H9 (cell line): ENCODE data around the gene SRPK3. TPM values are rescaled to one million over a fixed set of nuclear protein-coding genes. Genes with fewer than 3 reads are reported as not detected.

ENCODE experiments used
- DNase-seq: peaks from one replicate; pipeline ENCODE4 v3.0.0-alpha.2; 2017
- H2AFZ ChIP-seq: one replicate; pipeline ENCODE4 v1.6.1; 2013; ENCODE audit warnings: mild to moderate bottlenecking, low read length, control low read depth, moderate library complexity
- H2AK5ac ChIP-seq: 2 replicates; pipeline ENCODE4 v1.6.1; 2013; ENCODE audit warnings: low read length, control low read depth, mixed read lengths; ENCODE audit not compliant: insufficient read length
- H2BK120ac ChIP-seq: one replicate; pipeline ENCODE4 v1.6.1; 2013; ENCODE audit warnings: low read depth, mild to moderate bottlenecking, low read length, control low read depth, inconsistent platforms; ENCODE audit not compliant: poor library complexity, severe bottlenecking
- H2BK12ac ChIP-seq: 2 replicates; pipeline ENCODE4 v1.6.1; 2013; ENCODE audit warnings: low read length, control low read depth, mixed read lengths, low read depth; ENCODE audit not compliant: insufficient read length
- H2BK15ac ChIP-seq: 2 replicates; pipeline ENCODE4 v1.6.1; 2013; ENCODE audit warnings: low read depth, low read length, control low read depth
- H2BK20ac ChIP-seq: one replicate; pipeline ENCODE4 v1.6.1; 2013; ENCODE audit warnings: low read depth, mild to moderate bottlenecking, low read length, control low read depth, inconsistent platforms; ENCODE audit not compliant: poor library complexity, severe bottlenecking
- H2BK5ac ChIP-seq: 2 replicates; pipeline ENCODE4 v1.6.1; 2013; ENCODE audit warnings: low read length, control low read depth, mixed read lengths; ENCODE audit not compliant: insufficient read length
- H3K14ac ChIP-seq: 2 replicates; pipeline ENCODE4 v1.6.1; 2013; ENCODE audit warnings: low read length, control low read depth; ENCODE audit not compliant: insufficient read depth
- H3K18ac ChIP-seq: 2 replicates; pipeline ENCODE4 v1.6.1; 2013; ENCODE audit warnings: low read depth, mild to moderate bottlenecking, mixed read lengths, low read length, control low read depth; ENCODE audit not compliant: insufficient read length
- H3K23ac ChIP-seq: 2 replicates; pipeline ENCODE4 v1.6.1; 2013; ENCODE audit warnings: low read length, control low read depth, mixed read lengths, low read depth; ENCODE audit not compliant: insufficient read length
- H3K23me2 ChIP-seq: 2 replicates; pipeline ENCODE4 v1.6.1; 2013; ENCODE audit warnings: low read depth, mild to moderate bottlenecking, mixed read lengths, low read length, control low read depth; ENCODE audit not compliant: insufficient read length, poor library complexity, severe bottlenecking
- H3K27ac ChIP-seq: 2 replicates; pipeline ENCODE4 v1.5.1; 2013; ENCODE audit warnings: low read length, control low read depth, mixed read lengths, low read depth; ENCODE audit not compliant: insufficient read length
- H3K27me3 ChIP-seq: 2 replicates; pipeline ENCODE4 v1.6.1; 2013; ENCODE audit warnings: low read length, control low read depth, inconsistent platforms; ENCODE audit not compliant: insufficient read depth
- H3K4ac ChIP-seq: 2 replicates; pipeline ENCODE4 v1.6.1; 2013; ENCODE audit warnings: low read depth, mild to moderate bottlenecking, control low read depth, inconsistent platforms, low read length, moderate library complexity
- H3K4me1 ChIP-seq: 2 replicates; pipeline ENCODE4 v1.6.1; 2013; ENCODE audit warnings: low read length, control low read depth, inconsistent platforms; ENCODE audit not compliant: insufficient read depth
- H3K4me2 ChIP-seq: 2 replicates; pipeline ENCODE4 v1.6.1; 2013; ENCODE audit warnings: low read length, control low read depth, mixed read lengths; ENCODE audit not compliant: insufficient read length, insufficient read depth
- H3K56ac ChIP-seq: 2 replicates; pipeline ENCODE4 v1.6.1; 2013; ENCODE audit warnings: low read depth, mild to moderate bottlenecking, mixed read lengths, low read length, control low read depth; ENCODE audit not compliant: insufficient read length
- H3K79me1 ChIP-seq: 2 replicates; pipeline ENCODE4 v1.6.1; 2013; ENCODE audit warnings: low read depth, mild to moderate bottlenecking, moderate library complexity, low read length, control low read depth, inconsistent platforms; ENCODE audit not compliant: insufficient read depth, poor library complexity, severe bottlenecking
- H3K79me2 ChIP-seq: 2 replicates; pipeline ENCODE4 v1.6.1; 2013; ENCODE audit warnings: low read length, control low read depth, inconsistent platforms; ENCODE audit not compliant: insufficient read depth
- H3K9ac ChIP-seq: 2 replicates; pipeline ENCODE4 v1.6.1; 2013; ENCODE audit warnings: low read length, control low read depth, mixed read lengths; ENCODE audit not compliant: insufficient read length; ENCODE audit errors: extremely low read depth
- H3K9me3 ChIP-seq: one replicate; pipeline ENCODE4 v1.6.1; 2013; ENCODE audit warnings: low read depth, low read length, inconsistent platforms; ENCODE audit not compliant: control insufficient read depth
- H3T11ph ChIP-seq: one replicate; pipeline ENCODE4 v1.6.1; 2013; ENCODE audit warnings: mild to moderate bottlenecking, low read length, control low read depth, inconsistent platforms
- H4K20me1 ChIP-seq: one replicate; pipeline ENCODE4 v1.6.1; 2013; ENCODE audit not compliant: control insufficient read depth, insufficient read length, insufficient read depth
- H4K5ac ChIP-seq: 2 replicates; pipeline ENCODE4 v1.6.1; 2013; ENCODE audit warnings: low read depth, mild to moderate bottlenecking, mixed read lengths, low read length, control low read depth; ENCODE audit not compliant: insufficient read length
- H4K8ac ChIP-seq: replicated peaks from 2 replicates; pipeline ENCODE4 v1.6.1; 2013; ENCODE audit warnings: low read length, control low read depth, mixed read lengths, low read depth; ENCODE audit not compliant: insufficient read length
- H4K91ac ChIP-seq: 2 replicates; pipeline ENCODE4 v1.6.1; 2013; ENCODE audit warnings: low read depth, mild to moderate bottlenecking, moderate library complexity, mixed read lengths, low read length, control low read depth; ENCODE audit not compliant: insufficient read length
- H3K27ac Mint-ChIP-seq, 3 experiments: 2 replicates in 2 of 3; 3 replicates in 1 of 3; pipeline ENCODE4 v1.8.0; 2020 to 2021; ENCODE audit warnings: mixed read lengths in 3 of 3, mild to moderate bottlenecking in 1 of 3, moderate library complexity in 1 of 3
- H3K27me3 Mint-ChIP-seq: 2 replicates; pipeline ENCODE4 v1.8.0; 2021; ENCODE audit warnings: low read depth, mild to moderate bottlenecking, moderate library complexity, mixed read lengths
- H3K36me3 Mint-ChIP-seq, 3 experiments: 2 replicates in 2 of 3; 3 replicates in 1 of 3; pipeline ENCODE4 v1.8.0; 2020 to 2021; ENCODE audit warnings: low read depth in 3 of 3, mixed read lengths in 3 of 3; ENCODE audit not compliant: insufficient read depth in 1 of 3
- H3K4me1 Mint-ChIP-seq, 2 experiments: 2 replicates each; pipeline ENCODE4 v1.8.0; 2020; ENCODE audit warnings: mixed read lengths in 2 of 2
- H3K4me3 Mint-ChIP-seq, 2 experiments: 2 replicates in 1 of 2; 3 replicates in 1 of 2; pipeline ENCODE4 v1.8.0; 2020 to 2021; ENCODE audit warnings: mild to moderate bottlenecking in 2 of 2, mixed read lengths in 2 of 2, moderate library complexity in 1 of 2
- H3K9me3 Mint-ChIP-seq, 2 experiments: 2 replicates in 1 of 2; 3 replicates in 1 of 2; pipeline ENCODE4 v1.8.0; 2020; ENCODE audit warnings: mild to moderate bottlenecking in 2 of 2, mixed read lengths in 2 of 2, moderate library complexity in 1 of 2
- WGBS: extraction: QIAGEN DNeasy Blood & Tissue Kit; methylation state at CpG from one replicate; pipeline ENCODE4 v1.1.7; 2013; ENCODE audit warnings: missing lambda C conversion rate, low lambda C conversion rate, mixed read lengths; ENCODE audit not compliant: insufficient read length; ENCODE audit errors: extremely low coverage; 5-methylcytosine and 5-hydroxymethylcytosine counted together
- total RNA-seq: library from RNA; stranded (reverse); gene quantifications from 2 replicates; pipeline ENCODE4 v1.2.1, GENCODE V29; 2021
- TF ChIP-seq, protein P1 (sequence below): fragments of 200-600 bp; sonication (generic); conservative IDR thresholded peaks from 3 replicates; pipeline ENCODE4 v1.8.0; 2021; ENCODE audit warnings: antibody characterized with exemption, mild to moderate bottlenecking

Gene SRPK3
- total RNA-seq, 1 experiment from 2014 or later, result not detected

DNA sequence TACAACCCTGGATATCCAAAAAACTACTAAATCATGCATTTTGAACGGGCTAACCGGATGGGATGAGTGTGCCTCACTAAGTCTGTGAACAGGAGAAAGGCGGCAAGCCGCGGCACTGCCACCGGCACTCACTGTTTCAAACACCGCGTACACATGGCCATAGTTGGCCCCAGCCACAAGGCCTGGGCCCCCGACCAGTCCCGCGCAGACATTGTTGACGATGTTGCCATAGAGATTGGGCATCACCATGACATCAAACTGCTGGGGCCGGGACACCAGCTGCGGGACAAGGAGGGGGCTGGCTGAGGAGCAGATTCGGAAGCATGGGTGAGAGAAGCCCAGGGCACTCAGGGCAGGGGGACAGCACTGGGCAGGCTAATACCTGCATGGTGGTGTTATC, 5.8 kb downstream of the SRPK3 start:
- Histone ChIP-seq H4K91ac (no peak overlapping the region), H2BK12ac (no peak overlapping the region), H4K20me1 (no peaks in the 10 kb centered on the region), H2BK20ac (no peak overlapping the region), H2AFZ (no peak overlapping the region), H3K14ac (no peak overlapping the region), H2BK15ac (no peak overlapping the region), H2AK5ac (no peak overlapping the region), H3K4me2 (no peak overlapping the region), H3K4ac (no peak overlapping the region), H3K79me1 (no peaks in the 10 kb centered on the region), H2BK5ac (no peak overlapping the region), H3K23me2 (no peaks in the 10 kb centered on the region), H3K9ac (no peak overlapping the region), H3K79me2 (no peaks in the 10 kb centered on the region), H3K4me1 (no peaks in the 10 kb centered on the region), H3K18ac (no peak overlapping the region), H4K8ac (no peak overlapping the region), H2BK120ac (no peak overlapping the region), H3K27ac (no peak overlapping the region), H3K9me3 (peaks cover 21% of the 10 kb centered on the region), H3T11ph (no peak overlapping the region), H3K56ac (no peak overlapping the region), H3K27me3 (no peaks in the 10 kb centered on the region), H4K5ac (no peak overlapping the region), H3K23ac (no peak overlapping the region)
- TF ChIP-seq, protein P1, sequence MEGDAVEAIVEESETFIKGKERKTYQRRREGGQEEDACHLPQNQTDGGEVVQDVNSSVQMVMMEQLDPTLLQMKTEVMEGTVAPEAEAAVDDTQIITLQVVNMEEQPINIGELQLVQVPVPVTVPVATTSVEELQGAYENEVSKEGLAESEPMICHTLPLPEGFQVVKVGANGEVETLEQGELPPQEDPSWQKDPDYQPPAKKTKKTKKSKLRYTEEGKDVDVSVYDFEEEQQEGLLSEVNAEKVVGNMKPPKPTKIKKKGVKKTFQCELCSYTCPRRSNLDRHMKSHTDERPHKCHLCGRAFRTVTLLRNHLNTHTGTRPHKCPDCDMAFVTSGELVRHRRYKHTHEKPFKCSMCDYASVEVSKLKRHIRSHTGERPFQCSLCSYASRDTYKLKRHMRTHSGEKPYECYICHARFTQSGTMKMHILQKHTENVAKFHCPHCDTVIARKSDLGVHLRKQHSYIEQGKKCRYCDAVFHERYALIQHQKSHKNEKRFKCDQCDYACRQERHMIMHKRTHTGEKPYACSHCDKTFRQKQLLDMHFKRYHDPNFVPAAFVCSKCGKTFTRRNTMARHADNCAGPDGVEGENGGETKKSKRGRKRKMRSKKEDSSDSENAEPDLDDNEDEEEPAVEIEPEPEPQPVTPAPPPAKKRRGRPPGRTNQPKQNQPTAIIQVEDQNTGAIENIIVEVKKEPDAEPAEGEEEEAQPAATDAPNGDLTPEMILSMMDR, result no peak
- no peaks in the 10 kb centered on the region for H3K4me1 Mint-ChIP-seq
- H3K27ac Mint-ChIP-seq, result no peak overlapping the region
- peaks cover 50 to 71% of the 10 kb centered on the region in 2 experiments for H3K9me3 Mint-ChIP-seq
- no peak for DNase-seq
- peaks cover 17 to 48% (median 29%) of the 10 kb centered on the region in 3 experiments for H3K36me3 Mint-ChIP-seq
- no CpG with 5 or more reads among the region's 15 CpGs for WGBS
- H3K4me3 Mint-ChIP-seq, result no peak overlapping the region
- H3K27me3 Mint-ChIP-seq, result no peaks in the 10 kb centered on the region
